Activated B cell treated with CpG ODN at 0.5 μM for 24 hours (primary cell): ENCODE data around the gene TIMP3. TPM values are rescaled to one million over a fixed set of nuclear protein-coding genes. Genes with fewer than 3 reads are reported as not detected.
"Not testable (repeated sequence)": the region's sequence is repeated elsewhere in the genome, so short reads cannot be mapped to it uniquely, and the experiment has no call there.

Source experiments
- ATAC-seq: fragments of 200-7000 bp; cut with Tn5 transposase; one replicate; pipeline ENCODE4 v1.10.0; 2021; ENCODE audit warnings: low read depth, mild to moderate bottlenecking, moderate library complexity
- CTCF ChIA-PET: fragments of 350-600 bp; sonication (Branson Sonifier 250); formaldehyde crosslinking; loops from one replicate; lab custom pipeline; 2021; ENCODE audit warnings: antibody characterized with exemption; lab: Charles Lee
- POLR2A ChIA-PET: fragments of 350-600 bp; sonication (Branson Sonifier 250); formaldehyde crosslinking; loops from one replicate; lab custom pipeline; 2021; ENCODE audit warnings: antibody characterized with exemption; lab: Charles Lee
- DNase-seq: peaks from one replicate; pipeline ENCODE4 v3.0.0; 2022
- H3K27ac Mint-ChIP-seq: one replicate; pipeline ENCODE4 v1.8.0; 2020; ENCODE audit warnings: mixed read lengths
- H3K27me3 Mint-ChIP-seq: one replicate; pipeline ENCODE4 v1.8.0; 2021; ENCODE audit warnings: mixed read lengths
- H3K36me3 Mint-ChIP-seq: one replicate; pipeline ENCODE4 v1.8.0; 2021; ENCODE audit warnings: low read depth, mixed read lengths
- H3K4me1 Mint-ChIP-seq: one replicate; pipeline ENCODE4 v1.8.0; 2021; ENCODE audit warnings: mixed read lengths
- H3K4me3 Mint-ChIP-seq: one replicate; pipeline ENCODE4 v1.8.0; 2020; ENCODE audit warnings: mild to moderate bottlenecking, mixed read lengths
- H3K9me3 Mint-ChIP-seq: one replicate; pipeline ENCODE4 v1.8.0; 2020; ENCODE audit warnings: mixed read lengths
- intact Hi-C: fragments of 100-400 bp; cut with micrococcal nuclease; formaldehyde crosslinking; loops from one replicate; pipeline ENCODE4 v1.15.1; 2024
- total RNA-seq: library from RNA; stranded (reverse); gene quantifications from 2 replicates; pipeline ENCODE4 v1.2.3, GENCODE V29; 2022
- TF ChIP-seq, protein P1 (sequence below): fragments of 200-600 bp; IDR thresholded peaks from one replicate; pipeline ENCODE4 v1.8.0; 2022; ENCODE audit warnings: antibody characterized with exemption, mild to moderate bottlenecking

The TIMP3 gene
- total RNA-seq = not detected in 2 replicates

DNA sequence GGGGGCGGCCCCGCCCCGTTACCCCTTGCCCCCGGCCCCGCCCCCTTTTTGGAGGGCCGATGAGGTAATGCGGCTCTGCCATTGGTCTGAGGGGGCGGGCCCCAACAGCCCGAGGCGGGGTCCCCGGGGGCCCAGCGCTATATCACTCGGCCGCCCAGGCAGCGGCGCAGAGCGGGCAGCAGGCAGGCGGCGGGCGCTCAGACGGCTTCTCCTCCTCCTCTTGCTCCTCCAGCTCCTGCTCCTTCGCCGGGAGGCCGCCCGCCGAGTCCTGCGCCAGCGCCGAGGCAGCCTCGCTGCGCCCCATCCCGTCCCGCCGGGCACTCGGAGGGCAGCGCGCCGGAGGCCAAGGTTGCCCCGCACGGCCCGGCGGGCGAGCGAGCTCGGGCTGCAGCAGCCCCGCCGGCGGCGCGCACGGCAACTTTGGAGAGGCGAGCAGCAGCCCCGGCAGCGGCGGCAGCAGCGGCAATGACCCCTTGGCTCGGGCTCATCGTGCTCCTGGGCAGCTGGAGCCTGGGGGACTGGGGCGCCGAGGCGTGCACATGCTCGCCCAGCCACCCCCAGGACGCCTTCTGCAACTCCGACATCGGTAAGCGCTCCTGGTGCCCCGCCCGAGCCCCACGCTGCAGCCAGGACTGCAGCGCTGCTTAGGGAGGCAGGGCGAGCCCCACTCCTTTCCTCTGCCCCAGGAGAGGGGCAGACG lies at the start of gene TIMP3:
Gene TIMP3, plus strand, starts transcription at position 169 of the 700 bp plus-strand sequence. Its CDS starts 297 bp downstream, at position 466.
- H3K27me3 Mint-ChIP-seq = peaks cover 57% of the 10 kb centered on the region
- no peak within 1 kb of the TSS for H3K27ac Mint-ChIP-seq
- H3K9me3 Mint-ChIP-seq = no peaks in the 10 kb centered on the region
- ChIA-PET CTCF (no interaction called here), POLR2A (no interaction called here)
- no peaks in the 10 kb centered on the region for H3K36me3 Mint-ChIP-seq
- TF ChIP-seq, protein P1, sequence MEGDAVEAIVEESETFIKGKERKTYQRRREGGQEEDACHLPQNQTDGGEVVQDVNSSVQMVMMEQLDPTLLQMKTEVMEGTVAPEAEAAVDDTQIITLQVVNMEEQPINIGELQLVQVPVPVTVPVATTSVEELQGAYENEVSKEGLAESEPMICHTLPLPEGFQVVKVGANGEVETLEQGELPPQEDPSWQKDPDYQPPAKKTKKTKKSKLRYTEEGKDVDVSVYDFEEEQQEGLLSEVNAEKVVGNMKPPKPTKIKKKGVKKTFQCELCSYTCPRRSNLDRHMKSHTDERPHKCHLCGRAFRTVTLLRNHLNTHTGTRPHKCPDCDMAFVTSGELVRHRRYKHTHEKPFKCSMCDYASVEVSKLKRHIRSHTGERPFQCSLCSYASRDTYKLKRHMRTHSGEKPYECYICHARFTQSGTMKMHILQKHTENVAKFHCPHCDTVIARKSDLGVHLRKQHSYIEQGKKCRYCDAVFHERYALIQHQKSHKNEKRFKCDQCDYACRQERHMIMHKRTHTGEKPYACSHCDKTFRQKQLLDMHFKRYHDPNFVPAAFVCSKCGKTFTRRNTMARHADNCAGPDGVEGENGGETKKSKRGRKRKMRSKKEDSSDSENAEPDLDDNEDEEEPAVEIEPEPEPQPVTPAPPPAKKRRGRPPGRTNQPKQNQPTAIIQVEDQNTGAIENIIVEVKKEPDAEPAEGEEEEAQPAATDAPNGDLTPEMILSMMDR = no peak
- no peak for DNase-seq
- ATAC-seq = no peak
- no peak within 1 kb of the TSS for H3K4me3 Mint-ChIP-seq
- peaks cover 8% of the 10 kb centered on the region for H3K4me1 Mint-ChIP-seq
- intact Hi-C loops = no loop called here

DNA sequence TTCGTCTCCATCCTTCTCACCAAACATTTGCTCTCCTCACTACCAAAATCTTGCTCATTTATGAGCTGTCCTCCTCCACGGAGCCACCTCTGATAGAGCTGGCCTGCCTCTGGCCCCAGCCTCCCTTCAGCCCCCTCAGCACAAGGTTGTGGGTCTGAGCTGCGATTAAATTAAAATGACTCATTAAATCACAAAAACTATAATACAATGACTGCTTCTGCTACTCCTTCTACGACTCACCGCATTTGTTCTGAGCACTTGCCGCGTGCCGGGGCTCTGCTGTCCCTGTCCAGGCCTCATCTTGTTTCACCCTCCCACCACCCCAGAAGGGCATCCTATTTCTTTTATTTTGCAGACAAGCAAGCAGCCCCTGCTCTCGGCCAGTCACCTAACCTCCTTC lies 49.2 kb upstream of the TIMP3 start:
- CTCF ChIA-PET = no interaction called here
- no peak for ATAC-seq
- POLR2A ChIA-PET = no interaction called here
- Mint-ChIP-seq H3K4me3 (no peak overlapping the region), H3K27me3 (peaks cover 4% of the 10 kb centered on the region), H3K36me3 (no peaks in the 10 kb centered on the region), H3K9me3 (no peaks in the 10 kb centered on the region), H3K4me1 (no peaks in the 10 kb centered on the region), H3K27ac (no peak overlapping the region)
- intact Hi-C loops = no loop called here
- TF ChIP-seq, protein P1 = no peak
- no peak for DNase-seq

DNA sequence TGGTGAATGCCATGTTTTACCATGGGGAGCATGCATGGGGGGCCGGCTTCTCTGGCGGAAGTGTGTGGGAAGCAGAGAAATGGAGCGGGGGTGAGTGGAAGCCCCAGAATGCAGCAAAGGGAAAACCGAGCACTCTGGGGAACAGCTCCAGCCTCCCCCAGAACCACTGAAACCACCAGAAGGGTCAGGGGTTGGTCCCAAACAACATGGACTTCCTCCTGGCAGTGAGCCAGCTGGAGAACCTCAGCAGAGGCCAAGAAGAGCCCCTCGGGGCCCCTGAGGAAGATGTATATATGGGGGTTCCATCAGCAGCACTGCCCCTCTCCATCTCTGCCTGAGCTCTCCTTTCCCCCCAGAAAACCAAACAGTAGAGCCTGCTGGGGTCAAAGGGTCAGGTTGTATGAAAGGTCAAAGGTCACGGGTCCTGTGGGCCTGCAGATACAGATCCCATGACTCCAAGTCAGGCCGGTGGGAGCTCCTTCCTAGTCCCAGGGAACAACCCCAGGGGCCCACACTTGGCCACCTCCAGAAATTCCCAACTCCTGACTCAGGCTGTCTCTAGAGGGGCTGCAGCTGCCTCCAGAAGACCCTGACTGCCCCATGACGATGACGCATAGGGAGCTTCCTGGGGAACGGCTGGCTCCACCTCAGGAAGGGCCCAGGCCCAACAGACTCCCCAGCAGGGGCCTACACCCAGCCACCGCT lies 48.5 kb upstream of the TIMP3 start:
- no peaks in the 10 kb centered on the region for H3K36me3 Mint-ChIP-seq
- CTCF ChIA-PET = no interaction called here
- H3K9me3 Mint-ChIP-seq = no peaks in the 10 kb centered on the region
- DNase-seq (no peak), ATAC-seq (no peak)
- H3K4me1 Mint-ChIP-seq = no peaks in the 10 kb centered on the region
- TF ChIP-seq, protein P1 = no peak
- intact Hi-C loops = no loop called here
- POLR2A ChIA-PET = no interaction called here
- no peak overlapping the region for H3K27ac Mint-ChIP-seq
- no peak overlapping the region for H3K4me3 Mint-ChIP-seq
- peaks cover 4% of the 10 kb centered on the region for H3K27me3 Mint-ChIP-seq

DNA sequence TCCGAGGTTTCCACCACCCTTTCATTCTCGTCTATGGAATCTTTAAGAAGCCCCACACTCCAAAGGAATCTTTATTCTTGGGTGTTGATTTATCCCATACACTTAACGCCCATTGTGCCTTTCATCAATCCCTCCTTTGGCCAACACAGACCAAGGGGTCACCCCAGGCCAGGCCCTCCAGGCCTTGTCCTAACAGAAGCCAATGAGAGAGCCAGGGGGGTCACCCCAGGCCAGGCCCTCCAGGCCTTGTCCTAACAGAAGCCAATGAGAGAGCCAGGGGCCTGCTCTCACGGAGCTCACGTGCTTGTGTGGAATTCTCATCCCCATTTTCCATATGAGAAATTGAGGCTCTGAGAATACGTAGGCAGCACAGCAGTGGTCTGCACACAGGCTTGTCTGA lies 47.9 kb upstream of the TIMP3 start:
- no peak overlapping the region for H3K27ac Mint-ChIP-seq
- intact Hi-C loops = no loop called here
- H3K36me3 Mint-ChIP-seq = no peaks in the 10 kb centered on the region
- POLR2A ChIA-PET = no interaction called here
- H3K4me3 Mint-ChIP-seq = no peak overlapping the region
- H3K27me3 Mint-ChIP-seq = peaks cover 4% of the 10 kb centered on the region
- TF ChIP-seq, protein P1 = no peak
- H3K4me1 Mint-ChIP-seq = no peaks in the 10 kb centered on the region
- no peaks in the 10 kb centered on the region for H3K9me3 Mint-ChIP-seq
- DNase-seq (no peak), ATAC-seq (no peak)
- CTCF ChIA-PET = no interaction called here

DNA sequence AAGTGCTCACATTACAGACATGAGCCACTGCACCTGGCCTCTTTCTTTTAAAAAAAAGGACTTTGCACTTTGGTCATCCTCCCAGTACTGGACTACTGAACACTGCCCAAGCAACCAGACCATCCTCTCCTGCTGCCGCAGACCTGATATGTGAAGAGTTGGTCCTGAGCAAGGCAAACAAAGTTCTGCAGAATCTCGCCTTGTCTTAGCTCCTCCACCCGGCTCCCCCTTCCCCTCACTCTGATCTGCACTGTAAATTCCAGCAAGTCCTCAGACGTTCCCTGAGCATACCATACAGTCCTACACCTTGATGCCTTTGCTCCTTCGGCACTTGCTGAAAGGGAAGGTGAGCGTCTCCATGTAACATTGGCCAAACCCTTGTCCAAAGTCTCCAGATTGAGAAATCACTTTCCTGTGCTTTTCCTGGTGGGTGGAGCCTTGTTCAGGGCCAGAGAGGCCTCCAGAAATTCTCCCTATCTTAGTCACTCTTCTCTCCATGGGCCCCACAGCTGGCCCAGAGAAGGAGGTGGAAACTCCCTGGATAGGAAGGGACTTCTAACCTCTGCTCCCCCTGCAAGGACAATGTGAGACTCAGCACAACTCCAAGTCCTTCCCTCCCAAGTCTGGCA lies 47.0 kb upstream of the TIMP3 start:
- intact Hi-C loops = no loop called here
- CTCF ChIA-PET = no interaction called here
- no peak overlapping the region for H3K4me3 Mint-ChIP-seq
- H3K9me3 Mint-ChIP-seq = no peaks in the 10 kb centered on the region
- ATAC-seq = no peak
- DNase-seq = no peak
- POLR2A ChIA-PET = no interaction called here
- H3K4me1 Mint-ChIP-seq = no peaks in the 10 kb centered on the region
- H3K27me3 Mint-ChIP-seq = peaks cover 9% of the 10 kb centered on the region
- no peak overlapping the region for H3K27ac Mint-ChIP-seq
- TF ChIP-seq, protein P1 = no peak
- H3K36me3 Mint-ChIP-seq = no peaks in the 10 kb centered on the region

DNA sequence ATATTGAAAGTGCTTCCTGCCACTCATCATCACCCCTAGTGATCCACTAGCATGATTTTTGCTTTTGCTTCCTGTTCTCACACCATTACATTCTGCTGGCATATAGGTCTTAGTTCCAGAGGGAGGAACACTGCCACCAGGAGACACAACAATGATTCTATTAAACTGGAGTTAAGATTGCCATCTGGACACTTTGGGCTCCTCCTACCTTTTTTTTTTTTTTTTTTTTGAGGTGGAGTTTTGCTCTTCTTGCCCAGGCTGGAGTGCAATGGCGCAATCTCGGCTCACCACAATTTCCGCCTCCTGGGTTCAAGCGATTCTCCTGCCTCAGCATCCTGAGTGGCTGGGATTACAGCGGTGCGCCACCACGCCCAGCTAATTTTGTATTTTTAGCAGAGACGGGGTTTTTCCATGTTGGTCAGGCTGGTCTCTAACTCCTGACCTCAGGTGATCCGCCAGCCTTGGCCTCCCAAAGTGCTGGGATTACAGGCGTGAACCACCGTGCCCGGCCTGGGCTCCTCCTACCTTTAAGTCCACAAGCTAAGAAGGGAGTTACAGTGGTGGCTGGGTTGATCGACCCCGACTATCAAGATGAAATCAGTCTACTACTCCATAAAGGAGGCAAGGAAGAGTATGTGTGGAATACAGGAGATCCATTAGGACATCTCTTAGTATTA lies 44.3 kb upstream of the TIMP3 start:
- H3K4me3 Mint-ChIP-seq, DNase-seq, CTCF ChIA-PET, POLR2A ChIA-PET, ATAC-seq, intact Hi-C loops, H3K9me3 Mint-ChIP-seq, H3K36me3 Mint-ChIP-seq, H3K4me1 Mint-ChIP-seq, H3K27ac Mint-ChIP-seq: not testable (repeated sequence)
- H3K27me3 Mint-ChIP-seq = peaks cover 15% of the 10 kb centered on the region
